Activated CD4-positive, alpha-beta T cell treated with anti-CD3 and anti-CD28 coated beads, Interleukin-10, Interleukin-2, amounts not matched to agents 100 ng/mL and 50 ng/mL, durations not matched to agents 16 hours and 8 hours (primary cell): ENCODE data around the gene PAX4.

Source experiments
- DNase-seq: peaks from one replicate; pipeline ENCODE4 v3.0.0-alpha.2; 2020

The PAX4 gene

GRCh38 chr7:127618042-127618441 lies at the start of gene PAX4:
TSS of gene PAX4 (minus strand) at chr7:127618142. CDS start at chr7:127615928, 2,214 bp downstream.
- no peak for DNase-seq

GRCh38 chr7:127667017-127667670 lies 49.2 kb upstream of the PAX4 start:
- peak; percentile 54 for DNase-seq

- DNase-seq: no peak
Observed at GRCh38 chr7:127666602-127667001, 48.7 kb upstream of the PAX4 start.

GRCh38 chr7:127665922-127666321 lies 48.0 kb upstream of the PAX4 start:
- DNase-seq: no peak

- no peak for DNase-seq
Observed at GRCh38 chr7:127658970-127659630, 41.2 kb upstream of the PAX4 start.

- DNase-seq: no peak
Observed at GRCh38 chr7:127657500-127657899, 39.6 kb upstream of the PAX4 start.

GRCh38 chr7:127655720-127656119 lies 37.8 kb upstream of the PAX4 start:
- DNase-seq: no peak

GRCh38 chr7:127654404-127655394 lies 36.8 kb upstream of the PAX4 start:
- DNase-seq: peak; percentile 31

- no peak for DNase-seq
Observed at GRCh38 chr7:127653396-127653795, 35.5 kb upstream of the PAX4 start.

GRCh38 chr7:127652333-127653248 lies 34.6 kb upstream of the PAX4 start:
- DNase-seq: peak; percentile 25

GRCh38 chr7:127651556-127652332 lies 33.8 kb upstream of the PAX4 start, which contains the start of gene SND1:
TSS of gene SND1 (plus strand) at chr7:127652194. CDS start at chr7:127652374, 180 bp downstream.
- peak; percentile 100 for DNase-seq

- DNase-seq: no peak
Observed at GRCh38 chr7:127650847-127651555, 33.1 kb upstream of the PAX4 start.

GRCh38 chr7:127648986-127649385 lies 31.0 kb upstream of the PAX4 start:
- no peak for DNase-seq

- DNase-seq: no peak
Observed at GRCh38 chr7:127647636-127648035, 29.7 kb upstream of the PAX4 start.

- DNase-seq: no peak
Observed at GRCh38 chr7:127644484-127644883, 26.5 kb upstream of the PAX4 start.

GRCh38 chr7:127638197-127638596 lies 20.3 kb upstream of the PAX4 start:
- no peak for DNase-seq

- DNase-seq: no peak
Observed at GRCh38 chr7:127635659-127636285, 17.8 kb upstream of the PAX4 start.

- DNase-seq: no peak
Observed at GRCh38 chr7:127632276-127632910, 14.5 kb upstream of the PAX4 start.

GRCh38 chr7:127629268-127629854 lies 11.4 kb upstream of the PAX4 start:
- peak; percentile 47 for DNase-seq
